ENCODE results near the gene GSTCD. TPM values are rescaled to one million over a fixed set of nuclear protein-coding genes. Genes with fewer than 3 reads are reported as not detected.

GSTCD gene
- total and polyA plus RNA-seq, 9 of the 15 experiments (the other 6 are each of a cell fraction or from before 2014, with no cell fraction given): 4.5 to 36.3 (median 16.0) TPM

GRCh38 chr4:105708181-105709080 is at the start of gene GSTCD, which contains the start of gene INTS12 (continued):
- TF ChIP-seq, protein P1, sequence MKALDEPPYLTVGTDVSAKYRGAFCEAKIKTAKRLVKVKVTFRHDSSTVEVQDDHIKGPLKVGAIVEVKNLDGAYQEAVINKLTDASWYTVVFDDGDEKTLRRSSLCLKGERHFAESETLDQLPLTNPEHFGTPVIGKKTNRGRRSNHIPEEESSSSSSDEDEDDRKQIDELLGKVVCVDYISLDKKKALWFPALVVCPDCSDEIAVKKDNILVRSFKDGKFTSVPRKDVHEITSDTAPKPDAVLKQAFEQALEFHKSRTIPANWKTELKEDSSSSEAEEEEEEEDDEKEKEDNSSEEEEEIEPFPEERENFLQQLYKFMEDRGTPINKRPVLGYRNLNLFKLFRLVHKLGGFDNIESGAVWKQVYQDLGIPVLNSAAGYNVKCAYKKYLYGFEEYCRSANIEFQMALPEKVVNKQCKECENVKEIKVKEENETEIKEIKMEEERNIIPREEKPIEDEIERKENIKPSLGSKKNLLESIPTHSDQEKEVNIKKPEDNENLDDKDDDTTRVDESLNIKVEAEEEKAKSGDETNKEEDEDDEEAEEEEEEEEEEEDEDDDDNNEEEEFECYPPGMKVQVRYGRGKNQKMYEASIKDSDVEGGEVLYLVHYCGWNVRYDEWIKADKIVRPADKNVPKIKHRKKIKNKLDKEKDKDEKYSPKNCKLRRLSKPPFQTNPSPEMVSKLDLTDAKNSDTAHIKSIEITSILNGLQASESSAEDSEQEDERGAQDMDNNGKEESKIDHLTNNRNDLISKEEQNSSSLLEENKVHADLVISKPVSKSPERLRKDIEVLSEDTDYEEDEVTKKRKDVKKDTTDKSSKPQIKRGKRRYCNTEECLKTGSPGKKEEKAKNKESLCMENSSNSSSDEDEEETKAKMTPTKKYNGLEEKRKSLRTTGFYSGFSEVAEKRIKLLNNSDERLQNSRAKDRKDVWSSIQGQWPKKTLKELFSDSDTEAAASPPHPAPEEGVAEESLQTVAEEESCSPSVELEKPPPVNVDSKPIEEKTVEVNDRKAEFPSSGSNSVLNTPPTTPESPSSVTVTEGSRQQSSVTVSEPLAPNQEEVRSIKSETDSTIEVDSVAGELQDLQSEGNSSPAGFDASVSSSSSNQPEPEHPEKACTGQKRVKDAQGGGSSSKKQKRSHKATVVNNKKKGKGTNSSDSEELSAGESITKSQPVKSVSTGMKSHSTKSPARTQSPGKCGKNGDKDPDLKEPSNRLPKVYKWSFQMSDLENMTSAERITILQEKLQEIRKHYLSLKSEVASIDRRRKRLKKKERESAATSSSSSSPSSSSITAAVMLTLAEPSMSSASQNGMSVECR (CRISPR knock-in tag; IDR thresholded peaks at IDR 0.05): peak; percentile 67; the same call in 1 of the 2 replicates
- TF ChIP-seq, protein P2, sequence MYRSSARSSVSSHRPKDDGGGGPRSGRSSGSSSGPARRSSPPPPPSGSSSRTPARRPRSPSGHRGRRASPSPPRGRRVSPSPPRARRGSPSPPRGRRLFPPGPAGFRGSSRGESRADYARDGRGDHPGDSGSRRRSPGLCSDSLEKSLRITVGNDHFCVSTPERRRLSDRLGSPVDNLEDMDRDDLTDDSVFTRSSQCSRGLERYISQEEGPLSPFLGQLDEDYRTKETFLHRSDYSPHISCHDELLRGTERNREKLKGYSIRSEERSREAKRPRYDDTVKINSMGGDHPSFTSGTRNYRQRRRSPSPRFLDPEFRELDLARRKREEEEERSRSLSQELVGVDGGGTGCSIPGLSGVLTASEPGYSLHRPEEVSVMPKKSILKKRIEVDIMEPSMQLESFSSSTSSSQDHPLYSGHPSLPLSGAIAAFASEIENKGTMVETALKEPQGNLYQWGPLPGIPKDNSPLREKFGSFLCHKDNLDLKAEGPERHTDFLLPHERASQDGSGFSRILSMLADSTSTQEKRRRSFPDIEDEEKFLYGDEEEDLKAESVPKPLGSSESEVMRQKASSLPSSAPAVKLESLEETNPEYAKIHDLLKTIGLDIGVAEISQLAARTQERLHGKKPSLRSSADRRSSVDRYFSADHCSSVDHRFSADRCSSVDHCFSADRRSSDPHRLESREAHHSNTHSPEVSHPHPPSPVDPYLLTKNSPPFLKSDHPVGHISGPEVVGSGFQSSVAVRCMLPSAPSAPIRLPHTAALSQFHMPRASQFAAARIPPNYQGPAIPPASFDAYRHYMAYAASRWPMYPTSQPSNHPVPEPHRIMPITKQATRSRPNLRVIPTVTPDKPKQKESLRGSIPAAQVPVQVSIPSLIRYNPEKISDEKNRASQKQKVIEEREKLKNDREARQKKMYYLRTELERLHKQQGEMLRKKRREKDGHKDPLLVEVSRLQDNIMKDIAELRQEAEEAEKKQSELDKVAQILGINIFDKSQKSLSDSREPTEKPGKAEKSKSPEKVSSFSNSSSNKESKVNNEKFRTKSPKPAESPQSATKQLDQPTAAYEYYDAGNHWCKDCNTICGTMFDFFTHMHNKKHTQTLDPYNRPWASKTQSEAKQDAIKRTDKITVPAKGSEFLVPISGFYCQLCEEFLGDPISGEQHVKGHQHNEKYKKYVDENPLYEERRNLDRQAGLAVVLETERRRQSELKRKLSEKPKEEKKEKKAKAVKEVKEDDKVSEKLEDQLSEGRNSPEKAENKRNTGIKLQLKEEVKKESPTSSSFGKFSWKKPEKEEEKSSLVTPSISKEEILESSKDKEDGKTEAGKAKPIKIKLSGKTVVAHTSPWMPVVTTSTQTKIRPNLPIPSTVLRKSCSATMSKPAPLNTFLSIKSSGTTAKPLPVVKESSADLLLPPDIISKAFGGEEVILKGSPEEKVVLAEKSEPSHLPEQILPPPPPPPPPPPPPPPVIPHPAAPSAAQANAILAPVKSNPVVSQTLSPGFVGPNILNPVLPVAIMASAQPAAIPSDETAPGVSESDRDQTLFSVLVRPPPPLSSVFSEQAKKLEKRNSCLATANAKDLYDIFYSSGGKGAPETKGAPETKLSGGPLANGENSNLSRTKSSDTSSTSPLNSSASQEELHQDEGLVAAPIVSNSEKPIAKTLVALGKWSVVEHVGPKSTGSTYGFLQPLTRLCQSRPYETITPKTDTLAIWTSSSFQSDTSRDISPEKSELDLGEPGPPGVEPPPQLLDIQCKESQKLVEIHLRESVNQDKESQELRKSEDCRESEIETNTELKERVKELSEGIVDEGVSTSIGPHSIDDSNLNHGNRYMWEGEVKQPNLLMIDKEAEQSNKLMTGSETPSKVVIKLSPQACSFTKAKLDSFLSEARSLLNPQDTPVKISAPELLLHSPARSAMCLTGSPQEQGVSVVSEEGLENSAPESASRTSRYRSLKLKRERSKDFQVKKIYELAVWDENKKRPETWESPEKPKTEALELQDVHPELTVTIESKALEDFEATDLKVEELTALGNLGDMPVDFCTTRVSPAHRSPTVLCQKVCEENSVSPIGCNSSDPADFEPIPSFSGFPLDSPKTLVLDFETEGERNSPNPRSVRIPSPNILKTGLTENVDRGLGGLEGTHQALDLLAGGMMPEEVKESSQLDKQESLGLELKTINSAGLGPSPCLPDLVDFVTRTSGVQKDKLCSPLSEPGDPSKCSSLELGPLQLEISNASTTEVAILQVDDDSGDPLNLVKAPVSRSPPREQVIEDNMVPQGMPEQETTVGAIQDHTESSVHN (IDR thresholded peaks at IDR 0.05; ENCODE audit: borderline replicate concordance in 1 of 2, low read depth in 1 of 2): no peak
- no peak for TF ChIP-seq ELK3 (CRISPR knock-in tag; IDR thresholded peaks at IDR 0.05)
- TF ChIP-seq ARNT (IDR thresholded peaks at IDR 0.05): peak; percentile 32 to 92; a peak in 2 of 4 replicates
- TF ChIP-seq LCOR (CRISPR knock-in tag; IDR thresholded peaks at IDR 0.05): peak; percentile 66
- TF ChIP-seq ZNF511 (CRISPR knock-in tag; IDR thresholded peaks at IDR 0.05): peak; percentile 61
